ENCODE measurements around the gene FBH1. TPM values are rescaled to one million over a fixed set of nuclear protein-coding genes. Genes with fewer than 3 reads are reported as not detected.

The FBH1 gene
- total and polyA plus RNA-seq, 12 donors: 68.9 to 165 (median 106) TPM

DNA sequence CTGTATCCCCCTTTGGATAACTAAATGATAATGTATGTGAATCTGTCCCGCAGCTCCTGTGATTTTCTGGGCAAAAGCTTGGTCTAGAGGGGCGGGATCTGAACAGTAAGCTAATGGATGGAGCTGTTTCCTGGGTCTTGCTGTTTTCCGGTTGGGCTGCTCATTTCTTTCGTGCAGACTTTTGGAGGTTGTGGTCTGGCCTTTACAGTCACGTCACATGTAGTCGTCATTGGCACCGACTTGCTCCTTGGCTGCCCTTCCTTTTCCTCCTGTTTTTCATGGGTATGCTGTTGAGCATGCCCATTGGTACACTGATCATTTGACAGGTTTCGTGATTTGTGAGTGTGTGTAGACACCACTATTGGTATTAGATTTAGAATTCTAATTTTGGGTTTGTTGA lies 2.0 kb downstream of the FBH1 start:
- intact Hi-C loops (cut with DNase I): no loop called here
- WGBS, 4 donors: 40 to 55% (median 51%) methylated on average over 8 of the region's 8 CpGs
- TF ChIP-seq POLR2A (IDR thresholded peaks at IDR 0.05): no peak
- TF ChIP-seq, protein P1, sequence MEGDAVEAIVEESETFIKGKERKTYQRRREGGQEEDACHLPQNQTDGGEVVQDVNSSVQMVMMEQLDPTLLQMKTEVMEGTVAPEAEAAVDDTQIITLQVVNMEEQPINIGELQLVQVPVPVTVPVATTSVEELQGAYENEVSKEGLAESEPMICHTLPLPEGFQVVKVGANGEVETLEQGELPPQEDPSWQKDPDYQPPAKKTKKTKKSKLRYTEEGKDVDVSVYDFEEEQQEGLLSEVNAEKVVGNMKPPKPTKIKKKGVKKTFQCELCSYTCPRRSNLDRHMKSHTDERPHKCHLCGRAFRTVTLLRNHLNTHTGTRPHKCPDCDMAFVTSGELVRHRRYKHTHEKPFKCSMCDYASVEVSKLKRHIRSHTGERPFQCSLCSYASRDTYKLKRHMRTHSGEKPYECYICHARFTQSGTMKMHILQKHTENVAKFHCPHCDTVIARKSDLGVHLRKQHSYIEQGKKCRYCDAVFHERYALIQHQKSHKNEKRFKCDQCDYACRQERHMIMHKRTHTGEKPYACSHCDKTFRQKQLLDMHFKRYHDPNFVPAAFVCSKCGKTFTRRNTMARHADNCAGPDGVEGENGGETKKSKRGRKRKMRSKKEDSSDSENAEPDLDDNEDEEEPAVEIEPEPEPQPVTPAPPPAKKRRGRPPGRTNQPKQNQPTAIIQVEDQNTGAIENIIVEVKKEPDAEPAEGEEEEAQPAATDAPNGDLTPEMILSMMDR (IDR thresholded peaks at IDR 0.05): no peak

DNA sequence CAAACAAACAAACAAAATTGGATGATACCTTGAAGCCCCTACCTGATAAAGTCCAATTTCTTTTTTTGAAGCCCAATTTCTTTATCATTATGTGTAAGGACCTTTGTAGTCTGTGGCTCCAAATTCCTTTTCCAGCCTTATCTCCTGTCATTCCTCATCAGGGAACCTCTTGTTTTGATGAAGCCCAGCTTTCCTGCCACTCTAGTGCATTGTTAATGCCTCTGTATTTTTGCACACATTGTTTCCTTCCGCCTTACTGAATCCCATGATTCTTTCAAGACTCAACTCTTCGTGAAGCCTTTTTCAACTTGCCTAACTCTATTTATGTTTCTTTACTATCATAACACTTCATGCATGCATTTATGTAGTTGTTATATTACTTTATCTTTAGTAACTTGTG lies 3.3 kb downstream of the FBH1 start:
- Histone ChIP-seq H3K27ac (no peak overlapping the region), H3K36me3 (replicated peaks in 1 of 2) (peaks cover 0 to 15% of the 10 kb centered on the region in 2 donors), H3K9me3 (replicated peaks in 1 of 3) (no peaks in the 10 kb centered on the region), H3K4me3 (no peak overlapping the region), H3K27me3 (no peaks in the 10 kb centered on the region), H3K4me1 (replicated peaks in 1 of 2) (peaks cover 24 to 30% of the 10 kb centered on the region in 2 donors)
- DNase-seq: no peak
- TF ChIP-seq, protein P1 (IDR thresholded peaks at IDR 0.05): no peak
- no peak for TF ChIP-seq POLR2A (IDR thresholded peaks at IDR 0.05)
- intact Hi-C loops (cut with DNase I): no loop called here
- WGBS, 4 donors: 70 to 89% (median 83%) methylated on average over 2 of the region's 2 CpGs

More for the DNA sequence above, 2.0 kb downstream of the FBH1 start:
- Histone ChIP-seq H3K4me3 (peak overlapping the region in 1 of 4 donors; percentile 11), H3K27ac (peak overlapping the region in 3 of 5 donors; percentile 29 to 90 (median 58)), H3K36me3 (replicated peaks in 1 of 2) (peaks cover 0 to 15% of the 10 kb centered on the region in 2 donors), H3K9me3 (replicated peaks in 1 of 3) (no peaks in the 10 kb centered on the region), H3K4me1 (replicated peaks in 1 of 2) (peaks cover 29 to 38% of the 10 kb centered on the region in 2 donors), H3K27me3 (no peaks in the 10 kb centered on the region)
- DNase-seq: peak in 6 of 7 donors; percentile 45 to 74 (median 58)

DNA sequence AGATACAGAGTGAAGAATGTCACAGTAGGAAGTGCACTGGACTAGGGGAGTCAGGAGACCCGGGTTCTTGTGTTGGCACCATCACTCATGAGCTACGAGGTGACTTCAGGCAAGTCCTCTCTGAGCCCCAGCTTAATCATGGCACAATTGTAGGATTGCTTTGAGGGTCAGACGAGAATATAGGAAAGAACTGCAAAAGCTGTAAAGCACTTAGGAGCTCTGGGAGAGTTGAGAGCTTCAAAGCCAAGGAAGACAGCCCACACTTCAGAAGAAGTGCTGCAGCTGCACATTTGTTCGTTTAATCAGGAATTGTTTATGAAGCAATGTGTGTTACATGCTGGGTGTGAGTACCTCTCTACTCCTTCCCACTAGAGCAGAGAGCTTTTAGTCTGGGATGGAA lies 4.4 kb downstream of the FBH1 start:
- Histone ChIP-seq H3K36me3 (replicated peaks in 1 of 2) (peaks cover 0 to 15% of the 10 kb centered on the region in 2 donors), H3K27ac (no peak overlapping the region), H3K4me3 (no peak overlapping the region), H3K9me3 (replicated peaks in 1 of 3) (no peaks in the 10 kb centered on the region), H3K4me1 (replicated peaks in 1 of 2) (peaks cover 21 to 27% of the 10 kb centered on the region in 2 donors), H3K27me3 (no peaks in the 10 kb centered on the region)
- TF ChIP-seq POLR2A (IDR thresholded peaks at IDR 0.05): no peak
- TF ChIP-seq, protein P1 (IDR thresholded peaks at IDR 0.05): no peak
- 74 to 90% (median 81%) methylated on average over 4 of the region's 4 CpGs for WGBS, 4 donors
- peak in 1 of 7 donors; percentile 34 for DNase-seq
- intact Hi-C loops (cut with DNase I): no loop called here

DNA sequence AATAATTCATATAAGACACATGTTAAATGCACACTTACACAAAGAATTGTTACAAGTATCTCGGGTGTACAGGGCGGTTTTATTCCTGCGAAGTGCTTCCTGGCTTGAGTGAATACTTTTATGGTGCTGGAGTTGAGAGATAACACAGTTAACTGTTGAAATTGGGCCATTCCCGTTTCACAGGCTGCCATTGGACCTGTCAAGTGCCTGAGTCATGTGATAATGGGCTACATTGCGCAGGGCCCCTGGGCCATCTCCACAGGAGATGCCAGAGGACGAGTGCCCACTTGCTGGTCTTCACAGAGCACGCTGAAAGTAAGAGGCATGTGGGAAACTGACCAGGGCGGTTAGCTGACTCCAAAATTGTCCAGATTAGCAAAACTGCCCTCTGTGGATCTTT lies 4.8 kb downstream of the FBH1 start:
- peak in 1 of 7 donors; percentile 31 for DNase-seq
- Histone ChIP-seq H3K9me3 (replicated peaks in 1 of 3) (no peaks in the 10 kb centered on the region), H3K4me3 (no peak overlapping the region), H3K4me1 (replicated peaks in 1 of 2) (peaks cover 21 to 27% of the 10 kb centered on the region in 2 donors), H3K36me3 (replicated peaks in 1 of 2) (peaks cover 0 to 15% of the 10 kb centered on the region in 2 donors), H3K27ac (no peak overlapping the region), H3K27me3 (no peaks in the 10 kb centered on the region)
- TF ChIP-seq, protein P1 (IDR thresholded peaks at IDR 0.05): no peak
- no peak for TF ChIP-seq POLR2A (IDR thresholded peaks at IDR 0.05)
- intact Hi-C loops (cut with DNase I): no loop called here
- 89 to 94% (median 92%) methylated on average over 8 of the region's 8 CpGs for WGBS, 4 donors
